DND-41 (cell line): ENCODE data around the gene ZNF473.
"Not testable (repeated sequence)": the region's sequence is repeated elsewhere in the genome, so short reads cannot be mapped to it uniquely, and the experiment has no call there.

ENCODE experiments used
- ATAC-seq: fragments of 200-7000 bp; cut with Tn5 transposase; 3 replicates; pipeline ENCODE4 v1.9.1; 2021; ENCODE audit warnings: low read depth; ENCODE audit not compliant: insufficient read depth
- DNase-seq: peaks from one replicate; pipeline ENCODE4 v3.0.0-alpha.2; 2020
- H2AFZ ChIP-seq: 2 replicates; pipeline ENCODE4 v1.6.0; 2012; ENCODE audit warnings: low read depth, low read length
- H3K27ac ChIP-seq: 2 replicates; pipeline ENCODE4 v1.5.1; 2012; ENCODE audit warnings: low read length, inconsistent platforms
- H3K27me3 ChIP-seq: fragments of 200-600 bp; sonication (generic); 2 replicates; pipeline ENCODE4 v1.6.0; 2012; ENCODE audit warnings: low read length, mild to moderate bottlenecking, inconsistent platforms; ENCODE audit not compliant: insufficient read depth, poor library complexity
- H3K36me3 ChIP-seq: 2 replicates; pipeline ENCODE4 v1.5.1; 2012; ENCODE audit warnings: low read length, inconsistent platforms; ENCODE audit not compliant: insufficient read depth
- H3K4me1 ChIP-seq: 2 replicates; pipeline ENCODE4 v1.5.1; 2012; ENCODE audit warnings: mild to moderate bottlenecking, low read length; ENCODE audit not compliant: insufficient read depth
- H3K4me2 ChIP-seq: 2 replicates; pipeline ENCODE4 v1.6.0; 2012; ENCODE audit warnings: mild to moderate bottlenecking, moderate library complexity, low read length, inconsistent platforms; ENCODE audit not compliant: insufficient read depth
- H3K4me3 ChIP-seq, 2 experiments: fragments of 200-600 bp in 1 of 2; shearing (Covaris generic) in 1 of 2; 2 replicates each; pipeline ENCODE4 v1.5.1; 2012 to 2016; ENCODE audit warnings: inconsistent platforms in 2 of 2, low read length in 2 of 2, mild to moderate bottlenecking in 2 of 2, low read depth in 1 of 2, moderate library complexity in 1 of 2
- H3K79me2 ChIP-seq: 2 replicates; pipeline ENCODE4 v1.6.0; 2012; ENCODE audit warnings: low read length, inconsistent platforms; ENCODE audit not compliant: insufficient read depth
- H3K9ac ChIP-seq: 2 replicates; pipeline ENCODE4 v1.6.0; 2012; ENCODE audit warnings: low read depth, mild to moderate bottlenecking, inconsistent platforms, low read length, moderate library complexity
- H3K9me3 ChIP-seq: 2 replicates; pipeline ENCODE4 v1.5.1; 2012; ENCODE audit warnings: low read length, moderate library complexity, mild to moderate bottlenecking, inconsistent platforms; ENCODE audit not compliant: insufficient read depth, severe bottlenecking
- H4K20me1 ChIP-seq: 2 replicates; pipeline ENCODE4 v1.6.0; 2012; ENCODE audit warnings: low read length; ENCODE audit not compliant: insufficient read depth
- CTCF ChIP-seq: IDR thresholded peaks from 2 replicates; pipeline ENCODE4 v1.5.1; 2012; ENCODE audit warnings: borderline replicate concordance, low read length, moderate library complexity, mild to moderate bottlenecking; ENCODE audit not compliant: poor library complexity, severe bottlenecking; ENCODE audit errors: extremely low read depth
- EZH2 ChIP-seq: IDR thresholded peaks from 3 replicates; pipeline ENCODE4 v1.6.1; 2012; ENCODE audit warnings: borderline replicate concordance, low read depth, mild to moderate bottlenecking, moderate library complexity, low read length, inconsistent platforms; ENCODE audit not compliant: severe bottlenecking

The ZNF473 gene

GRCh38 chr19:50060107-50060506 lies 34.3 kb downstream of the ZNF473 start:
- TF ChIP-seq EZH2 (no peak), CTCF (no peak)
- Histone ChIP-seq H3K27ac (no peak overlapping the region), H3K4me2 (no peak overlapping the region)

GRCh38 chr19:50061650-50062049 lies 35.8 kb downstream of the ZNF473 start:
- Histone ChIP-seq H3K79me2 (no peaks in the 10 kb centered on the region), H2AFZ (no peak overlapping the region), H3K4me2 (no peak overlapping the region), H3K4me3 (no peak overlapping the region), H3K4me1 (no peaks in the 10 kb centered on the region), H3K27ac (no peak overlapping the region), H3K36me3 (no peaks in the 10 kb centered on the region), H3K9me3 (peaks cover 20% of the 10 kb centered on the region), H3K9ac (no peak overlapping the region), H3K27me3 (no peaks in the 10 kb centered on the region), H4K20me1 (no peaks in the 10 kb centered on the region)
- TF ChIP-seq EZH2: no peak
- TF ChIP-seq CTCF: no peak
- ATAC-seq (no peak), DNase-seq (no peak)

More at GRCh38 chr19:50060107-50060506, 34.3 kb downstream of the ZNF473 start:
- H4K20me1 ChIP-seq: no peaks in the 10 kb centered on the region
- H3K27me3 ChIP-seq: no peaks in the 10 kb centered on the region
- ATAC-seq: no peak
- H3K9me3 ChIP-seq: peaks cover 20% of the 10 kb centered on the region
- no peaks in the 10 kb centered on the region for H3K79me2 ChIP-seq
- H3K9ac ChIP-seq: no peak overlapping the region
- H3K4me3 ChIP-seq: no peak overlapping the region
- no peaks in the 10 kb centered on the region for H3K36me3 ChIP-seq
- no peak for DNase-seq
- no peaks in the 10 kb centered on the region for H3K4me1 ChIP-seq
- no peak overlapping the region for H2AFZ ChIP-seq

GRCh38 chr19:50065938-50066337 lies 40.1 kb downstream of the ZNF473 start:
- no peak for TF ChIP-seq EZH2
- no peak for TF ChIP-seq CTCF
- Histone ChIP-seq H3K27ac (no peak overlapping the region), H3K4me3 (no peak overlapping the region), H3K27me3 (no peaks in the 10 kb centered on the region), H3K9ac (no peak overlapping the region), H3K36me3 (no peaks in the 10 kb centered on the region), H2AFZ (no peak overlapping the region), H3K9me3 (no peaks in the 10 kb centered on the region), H3K79me2 (no peaks in the 10 kb centered on the region), H3K4me2 (no peak overlapping the region), H4K20me1 (no peaks in the 10 kb centered on the region), H3K4me1 (no peaks in the 10 kb centered on the region)
- DNase-seq (no peak), ATAC-seq (no peak)

GRCh38 chr19:50067575-50067974 lies 41.8 kb downstream of the ZNF473 start:
- TF ChIP-seq CTCF (no peak), EZH2 (no peak)
- Histone ChIP-seq H3K4me1 (no peaks in the 10 kb centered on the region), H3K9ac (no peak overlapping the region), H3K9me3 (no peaks in the 10 kb centered on the region), H3K27ac (no peak overlapping the region), H3K4me3 (no peak overlapping the region), H3K79me2 (no peaks in the 10 kb centered on the region), H3K36me3 (no peaks in the 10 kb centered on the region), H3K27me3 (no peaks in the 10 kb centered on the region), H4K20me1 (no peaks in the 10 kb centered on the region), H2AFZ (no peak overlapping the region), H3K4me2 (no peak overlapping the region)
- no peak for DNase-seq
- no peak for ATAC-seq

- H3K36me3 ChIP-seq, DNase-seq, H3K9ac ChIP-seq: not testable (repeated sequence)
These were observed 42.6 kb downstream of the ZNF473 start for GRCh38 chr19:50068382-50068781.

More at GRCh38 chr19:50068382-50068781, 42.6 kb downstream of the ZNF473 start:
- not testable (repeated sequence) for H3K4me1 ChIP-seq, H3K79me2 ChIP-seq, H3K27me3 ChIP-seq, H3K4me2 ChIP-seq, H2AFZ ChIP-seq, H3K4me3 ChIP-seq, H3K9me3 ChIP-seq, ATAC-seq, H3K27ac ChIP-seq, H4K20me1 ChIP-seq
